HG02759 (cell line): ENCODE measurements around the gene MAP3K9.

Experiments used
- ATAC-seq: cut with Tn5 transposase; IDR thresholded peaks from one replicate; pipeline ENCODE4 v1.9.1; 2021; ENCODE audit warnings: mild to moderate bottlenecking, moderate library complexity; ENCODE audit not compliant: unreplicated experiment

The MAP3K9 gene

DNA sequence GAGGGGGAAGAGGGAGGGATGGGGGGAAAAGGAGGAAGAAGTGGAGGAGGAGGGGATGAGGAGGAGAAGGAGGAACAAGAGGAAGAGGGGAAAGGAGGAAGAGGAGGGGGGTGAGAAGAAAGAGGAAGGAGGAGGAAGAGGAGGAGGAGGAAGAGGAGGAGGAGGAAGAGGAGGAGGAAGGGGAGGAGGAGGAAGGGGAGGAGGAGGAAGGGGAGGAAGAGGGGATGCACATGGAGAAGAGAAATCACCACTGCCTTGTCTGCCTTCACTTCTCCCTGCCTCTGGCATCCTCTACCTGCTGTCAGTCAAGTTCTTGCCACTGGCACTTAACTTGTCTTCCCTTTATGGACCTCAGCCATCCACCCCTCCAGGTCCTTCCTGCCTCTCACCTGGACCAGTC lies 107.7 kb downstream of the MAP3K9 start:
- ATAC-seq, result no peak

DNA sequence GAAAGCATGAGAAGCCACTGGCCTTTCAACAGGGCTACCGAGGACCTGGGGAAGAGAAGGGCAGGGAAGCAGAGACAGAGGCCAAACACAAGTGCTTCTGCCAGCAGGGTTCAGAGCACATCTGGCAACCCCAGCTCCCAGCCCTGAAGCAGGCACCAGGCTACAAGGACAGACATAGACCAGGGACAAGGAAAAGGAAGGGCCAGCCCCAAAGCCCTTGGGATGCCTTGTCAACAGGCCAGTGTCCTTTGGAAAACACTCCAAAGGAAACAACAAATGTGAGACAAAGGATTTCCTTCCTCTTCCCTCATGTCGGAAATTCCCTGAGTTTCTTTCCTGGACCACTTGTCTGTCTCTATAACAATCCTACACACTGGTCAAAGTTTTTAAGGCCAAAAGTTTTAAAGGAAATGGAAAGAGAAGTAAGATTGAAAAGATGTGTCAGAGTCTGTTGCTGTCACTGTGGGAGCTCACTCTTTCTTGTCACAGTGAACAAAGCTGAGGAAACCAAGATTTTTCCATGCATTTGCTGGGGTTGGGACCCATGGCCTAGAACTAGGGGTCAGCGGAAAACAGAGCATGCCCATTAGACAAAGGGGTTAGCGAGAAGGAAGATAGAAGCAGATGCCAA lies 108.2 kb downstream of the MAP3K9 start:
- no peak for ATAC-seq

DNA sequence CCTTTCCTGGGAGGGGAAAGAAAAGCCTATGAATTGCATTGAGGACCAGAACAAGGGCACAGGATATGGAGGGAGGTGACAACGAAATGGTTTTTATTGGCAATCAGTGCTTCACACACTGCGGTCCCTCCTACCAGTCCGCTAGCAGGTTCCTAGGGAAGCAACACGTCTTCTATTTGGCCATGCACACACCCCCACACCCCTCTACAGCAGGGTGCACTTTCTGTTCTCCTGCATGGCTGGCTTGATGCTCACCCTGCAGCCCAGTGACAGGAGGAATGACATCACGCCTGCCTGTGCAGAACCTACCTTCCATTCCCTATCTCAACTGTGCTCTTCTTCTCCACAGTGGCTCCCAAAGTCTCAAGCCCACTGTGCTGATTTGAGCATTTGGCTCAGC lies 109.7 kb downstream of the MAP3K9 start:
- ATAC-seq, result no peak

DNA sequence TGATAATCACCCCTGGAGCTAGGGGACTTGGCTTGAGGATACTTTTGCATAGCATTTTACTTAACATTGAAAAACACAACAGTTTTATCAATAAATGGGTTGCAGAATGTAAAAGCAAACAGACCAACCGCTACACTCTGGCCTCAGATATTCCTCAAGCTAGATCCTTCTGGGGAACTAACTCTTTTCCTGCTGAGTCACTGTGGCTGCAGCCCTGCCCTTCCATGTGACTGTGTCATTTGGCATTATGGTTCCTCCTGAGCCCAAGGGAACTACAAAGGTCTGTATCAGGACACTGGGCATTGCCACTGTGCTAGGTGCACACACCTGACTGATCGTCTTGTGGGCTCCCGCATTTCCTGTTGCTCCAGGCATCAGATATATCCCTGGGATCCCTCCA lies 111.0 kb downstream of the MAP3K9 start:
- ATAC-seq, result no peak

DNA sequence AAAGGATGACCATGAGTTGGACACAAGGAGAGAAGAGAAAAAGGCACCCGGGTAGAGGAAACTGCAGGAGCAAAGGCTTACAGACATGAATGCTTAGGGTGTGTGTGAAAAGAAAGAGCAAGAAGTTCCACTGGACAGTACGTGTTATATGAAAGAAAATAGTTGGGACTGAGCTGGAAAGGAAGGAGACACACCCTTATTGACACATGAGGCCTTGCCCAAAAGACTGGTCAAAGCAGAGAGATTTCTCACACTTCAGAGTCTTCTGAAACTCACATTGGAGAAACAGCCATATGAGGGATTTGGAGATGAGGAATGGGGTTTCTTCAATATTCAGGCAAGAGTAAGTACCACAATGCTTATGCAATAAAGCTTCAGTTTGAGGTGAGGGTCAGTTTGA lies 111.6 kb downstream of the MAP3K9 start:
- no peak for ATAC-seq

DNA sequence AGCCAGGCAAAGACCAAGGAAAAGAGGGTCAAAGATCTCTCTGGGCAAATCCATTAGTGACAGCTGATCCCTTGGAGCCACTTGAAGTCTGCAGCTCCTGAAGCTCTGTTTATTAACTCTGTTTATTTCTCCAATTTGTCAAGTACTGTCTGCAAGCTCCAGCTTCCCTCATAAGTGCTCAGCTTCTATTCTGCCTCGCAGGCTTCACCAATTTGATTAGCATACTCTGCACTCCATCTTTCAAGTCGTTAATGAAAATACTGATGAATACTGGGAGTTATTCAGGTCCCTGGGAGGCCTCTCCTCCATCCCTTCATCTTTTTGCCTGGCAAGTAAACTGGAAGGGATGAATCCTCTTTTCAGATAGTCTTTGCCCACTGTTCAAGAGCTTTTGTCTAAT lies 113.3 kb downstream of the MAP3K9 start:
- ATAC-seq, result no peak

DNA sequence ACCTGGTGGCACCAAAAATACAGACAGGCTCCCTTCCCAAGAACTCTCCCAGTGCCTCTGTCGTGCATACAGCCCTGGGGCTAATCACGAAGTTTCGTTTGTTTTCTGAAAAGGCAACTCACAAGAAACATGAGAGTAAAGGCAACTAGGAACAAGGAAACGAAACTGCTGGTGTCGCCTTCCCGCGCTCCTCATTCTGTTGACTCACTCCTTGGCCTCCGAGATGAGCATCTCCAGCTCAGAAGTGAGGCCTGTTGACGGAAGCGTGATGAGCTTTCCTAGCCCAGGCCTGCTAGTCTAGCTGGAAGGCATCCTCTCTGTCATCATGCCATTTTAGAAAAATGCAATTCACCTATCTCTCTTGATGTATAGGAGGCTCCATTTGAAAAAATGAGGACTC lies 117.1 kb downstream of the MAP3K9 start:
- ATAC-seq, result no peak

DNA sequence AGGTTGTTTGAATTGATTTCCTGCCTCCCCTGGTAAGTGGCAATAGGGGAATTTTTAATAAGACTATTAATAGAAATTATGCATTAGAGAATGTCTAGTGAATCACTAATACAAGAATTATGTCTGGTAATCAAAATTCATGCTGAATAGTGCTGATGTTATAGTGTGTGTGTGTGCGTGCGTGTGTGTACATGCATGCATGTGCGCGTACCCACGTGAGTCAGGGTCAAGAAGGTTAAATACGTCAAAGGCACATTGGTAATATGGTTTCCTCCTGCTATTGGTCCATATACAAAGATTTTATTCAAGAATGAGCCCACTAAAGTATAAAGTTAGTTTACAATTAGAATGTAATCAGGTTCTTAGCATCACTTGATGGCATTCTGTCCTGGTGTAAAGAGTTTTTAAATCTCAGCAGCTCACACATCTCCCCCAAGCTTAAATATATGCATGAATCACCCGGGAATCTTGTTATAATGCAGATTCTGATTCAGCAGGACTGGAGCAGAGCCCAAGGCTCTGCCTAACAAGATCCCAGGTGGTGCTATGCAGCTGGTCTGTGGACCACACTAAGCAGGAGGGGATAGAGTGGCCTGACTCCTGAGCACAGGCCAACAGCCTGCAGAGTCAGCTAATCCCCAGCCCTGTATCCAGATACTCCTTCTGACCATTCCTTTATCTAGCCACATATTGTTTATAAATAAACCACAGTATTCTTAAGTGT lies 123.7 kb downstream of the MAP3K9 start:
- no peak for ATAC-seq

DNA sequence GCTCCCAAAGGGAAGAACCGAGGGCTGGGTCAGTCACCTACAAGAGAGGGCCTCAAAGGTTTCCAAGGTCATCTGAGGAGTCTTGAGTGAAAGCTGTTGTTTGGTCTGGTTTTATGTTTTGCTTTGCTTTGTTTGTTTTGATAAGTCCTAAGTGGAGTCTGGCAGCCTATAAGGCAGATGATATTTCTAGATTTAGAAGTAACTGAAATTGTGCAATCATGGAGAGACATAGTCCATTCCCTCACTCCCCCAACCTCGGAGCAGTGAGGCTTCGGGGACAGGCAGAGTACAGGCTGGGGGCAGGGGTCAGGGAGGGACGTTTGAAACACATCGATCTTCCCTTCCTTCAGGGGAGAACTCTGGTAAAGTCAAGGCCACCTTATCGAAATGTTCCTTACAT lies 125.3 kb downstream of the MAP3K9 start:
- ATAC-seq, result no peak

DNA sequence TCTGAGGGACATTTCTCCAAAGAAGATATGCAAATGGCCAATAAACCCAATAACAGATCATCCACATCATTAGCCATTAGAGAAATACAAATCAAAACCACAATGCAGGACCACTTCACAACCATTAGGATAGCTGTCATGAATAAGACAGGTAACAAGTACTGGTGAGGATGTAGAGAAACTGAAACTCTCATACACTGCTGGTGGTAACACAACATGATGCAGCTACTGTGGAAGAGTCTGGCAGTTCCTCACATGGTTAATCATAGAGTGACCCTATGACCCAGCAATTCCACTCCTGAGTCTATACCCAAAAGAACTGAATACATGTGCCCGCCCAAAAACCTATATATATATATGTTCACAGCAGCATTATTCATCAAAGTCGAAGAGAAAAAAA lies 128.6 kb downstream of the MAP3K9 start:
- ATAC-seq, result no peak

DNA sequence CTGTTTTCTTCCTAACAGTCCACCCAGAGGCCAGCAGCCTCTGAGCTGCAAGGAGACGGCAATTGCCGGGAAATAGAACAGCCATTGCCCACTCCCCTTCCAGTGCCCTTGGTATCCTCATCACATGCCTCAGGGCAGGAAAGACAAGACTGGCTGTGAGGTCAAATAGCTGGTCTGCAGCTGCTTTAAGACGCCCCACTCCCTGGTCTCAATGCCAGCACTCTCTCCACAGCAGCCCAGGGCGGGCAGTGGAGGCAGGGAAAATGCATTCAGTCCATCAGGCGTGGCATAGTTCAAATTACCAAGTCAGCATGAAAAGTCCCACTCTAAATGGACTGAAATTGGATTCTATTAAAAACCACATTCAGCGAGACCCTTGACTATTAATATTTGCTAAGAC lies 132.0 kb downstream of the MAP3K9 start:
- no peak for ATAC-seq
